Activated naive CD4-positive, alpha-beta T cell (primary cell): ENCODE results near the gene NUDT7.

Source experiments
- DNase-seq, 4 experiments: peaks; one replicate each; lab custom pipeline; 2025; lab: John Stamatoyannopoulos, UW

The NUDT7 gene

DNA sequence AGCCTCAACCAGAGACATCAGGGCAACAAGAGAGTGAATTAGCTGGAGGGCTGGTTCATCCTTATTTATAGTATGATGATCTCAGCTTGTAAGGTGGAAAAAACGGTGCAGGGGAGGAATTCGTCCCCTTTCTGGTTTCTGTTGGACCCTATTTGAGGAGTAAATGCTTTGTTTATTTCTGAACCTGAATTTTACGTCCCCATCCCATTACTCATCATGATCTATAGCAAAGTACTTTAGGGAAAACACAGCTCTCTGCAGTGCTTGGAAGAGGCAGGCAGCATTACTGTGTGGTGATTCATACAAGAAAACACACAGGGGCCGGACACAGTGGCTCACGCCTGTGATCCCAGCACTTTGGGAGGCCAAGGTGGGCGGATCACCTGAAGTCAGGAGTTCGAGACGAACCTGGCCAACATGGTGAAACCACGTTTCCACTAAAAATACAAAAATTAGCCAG is 58.1 kb downstream of the NUDT7 start:
- DNase-seq: no peak

DNA sequence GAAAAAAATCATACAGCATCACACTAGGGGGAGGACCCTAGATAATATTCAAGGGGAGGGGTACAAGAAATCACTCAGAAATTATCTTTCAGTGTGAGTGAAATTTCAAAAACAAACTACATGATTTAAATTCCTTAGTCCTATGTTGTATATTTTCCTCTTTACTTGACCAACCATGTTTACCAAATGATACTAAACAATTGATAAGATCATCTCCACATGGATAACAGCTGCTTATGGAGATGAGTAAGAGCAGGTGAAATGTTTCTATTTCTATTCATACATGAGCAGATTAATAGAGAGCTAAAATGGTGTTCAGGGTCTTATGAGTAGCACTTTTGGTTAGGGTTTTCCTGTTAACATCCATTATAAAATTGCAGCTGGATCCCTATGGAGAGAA is 58.8 kb downstream of the NUDT7 start:
- no peak for DNase-seq

DNA sequence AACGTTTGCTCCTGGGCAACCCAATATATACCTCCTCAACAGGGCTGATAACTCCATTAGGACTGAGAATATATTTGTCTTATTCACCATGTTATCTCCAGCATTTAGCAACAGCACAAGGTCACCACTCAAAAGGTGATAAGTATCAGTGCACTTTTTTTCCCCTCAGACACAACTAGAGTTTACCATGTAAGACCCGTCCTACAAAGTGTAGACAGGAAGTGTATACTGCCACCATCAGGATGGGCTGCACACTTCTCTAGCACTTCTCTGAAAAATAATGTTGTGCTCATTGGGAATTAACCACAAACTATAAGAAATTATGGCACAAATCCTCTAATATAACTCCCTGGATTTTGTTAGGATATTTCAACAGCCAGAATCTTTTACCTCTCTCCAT is 60.4 kb downstream of the NUDT7 start:
- DNase-seq: no peak

DNA sequence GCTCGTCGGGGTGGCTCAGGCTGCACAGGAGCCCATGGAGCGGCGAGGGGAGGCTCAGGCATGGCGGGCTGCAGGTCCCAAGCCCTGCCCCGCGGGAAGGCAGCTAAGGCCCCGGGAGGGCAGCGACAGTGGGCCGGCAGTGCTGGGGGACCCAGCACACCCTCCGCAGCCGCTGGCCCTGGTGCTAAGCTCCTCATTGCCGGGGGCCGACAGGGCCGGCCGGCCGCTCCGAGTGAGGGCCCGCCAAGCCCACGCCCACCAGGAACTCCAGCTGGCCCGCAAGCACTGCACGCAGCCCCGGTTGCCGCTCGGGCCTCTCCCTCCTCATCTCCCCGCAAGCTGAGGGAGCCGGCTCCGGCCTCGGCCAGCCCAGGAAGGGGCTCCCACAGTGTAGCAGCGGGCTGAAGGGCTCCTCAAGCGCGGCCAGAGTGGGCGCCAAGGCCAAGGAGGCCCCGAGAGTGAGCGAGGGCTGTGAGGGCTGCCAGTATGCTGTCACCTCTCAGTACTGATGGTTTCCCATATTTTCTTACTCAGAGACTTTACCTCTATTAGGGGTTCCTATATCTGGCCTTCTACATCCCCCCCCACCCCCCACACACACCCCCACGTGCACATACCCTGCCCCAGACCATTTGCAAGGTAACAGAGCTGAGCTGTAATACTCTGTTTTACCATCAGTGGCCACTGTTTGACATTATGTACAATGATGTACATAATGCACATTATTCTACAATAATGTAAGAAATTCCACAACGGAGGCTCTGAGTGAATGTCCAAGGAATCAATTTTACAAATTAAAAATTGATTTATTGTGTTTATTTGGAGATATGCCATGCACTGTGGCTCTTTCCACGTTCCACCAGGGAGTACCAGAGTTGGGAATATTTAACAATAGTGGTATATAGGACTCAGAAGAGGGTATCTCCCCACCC is 62.4 kb downstream of the NUDT7 start:
- DNase-seq: no peak

DNA sequence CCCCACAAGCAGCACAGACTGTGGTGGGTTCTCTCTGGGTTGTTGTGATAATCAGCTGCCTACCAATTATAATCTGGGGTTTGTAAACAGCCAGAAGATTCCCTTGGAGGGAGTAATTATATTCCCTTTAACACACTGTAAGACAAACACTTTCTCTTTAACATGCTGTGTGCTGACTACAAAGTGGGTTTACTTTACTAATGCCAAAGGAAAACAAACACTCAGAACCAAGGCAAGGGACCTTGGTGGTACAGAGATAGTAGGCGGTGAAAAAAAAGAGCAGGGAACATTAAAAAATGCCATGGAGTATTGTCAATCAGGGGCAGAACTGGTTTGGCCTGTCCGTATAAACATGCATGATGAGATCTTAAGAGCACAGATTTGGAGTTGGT is 63.1 kb downstream of the NUDT7 start:
- DNase-seq: no peak

DNA sequence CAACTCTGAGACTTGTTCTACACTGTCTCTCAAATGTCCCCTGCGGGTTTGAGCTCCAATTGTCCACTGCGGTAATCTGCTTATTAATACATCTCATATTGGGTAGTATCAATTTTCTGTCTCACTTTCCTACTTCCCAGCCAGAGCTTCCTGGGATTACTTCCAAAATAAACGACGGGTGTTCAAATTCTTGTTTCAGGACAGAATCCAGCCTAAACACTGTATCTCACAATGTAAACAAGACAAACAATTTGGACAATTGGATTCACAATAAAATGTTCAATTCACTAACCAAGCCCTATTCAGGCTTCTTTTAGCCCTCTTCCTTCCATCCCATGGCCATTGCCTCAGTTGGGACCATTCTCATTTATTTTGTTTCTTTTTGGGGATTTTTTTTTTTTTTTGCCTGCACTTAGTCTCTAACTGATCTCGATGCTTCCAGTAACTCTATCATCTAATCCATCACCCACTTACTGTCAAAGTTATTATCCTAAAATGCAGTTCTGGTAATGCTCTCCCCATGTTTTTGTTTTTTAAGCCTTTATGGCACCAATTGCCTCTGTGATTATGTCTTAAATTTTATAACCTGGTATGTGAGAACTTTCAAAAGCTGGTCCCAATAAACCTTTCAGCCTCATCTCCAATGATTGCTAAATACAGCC is 64.0 kb downstream of the NUDT7 start:
- DNase-seq: no peak

DNA sequence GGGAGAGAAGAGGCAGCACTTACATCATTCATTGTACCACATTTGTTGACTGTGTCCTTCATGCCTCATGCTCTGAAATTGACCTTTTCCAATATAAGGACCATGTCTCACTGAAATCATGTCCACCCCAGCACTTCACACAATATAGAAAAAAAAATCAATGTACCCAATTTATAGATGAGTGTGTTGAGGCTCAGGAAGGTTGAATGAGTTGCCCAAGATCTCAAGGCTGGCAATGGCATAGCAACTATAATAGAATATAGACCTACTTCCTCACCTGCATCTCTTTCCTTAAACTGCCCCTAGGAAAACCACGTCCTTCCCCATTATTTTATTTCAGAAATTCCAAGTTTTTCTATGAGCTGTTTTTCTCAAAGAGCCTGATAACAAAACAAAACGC is 65.1 kb downstream of the NUDT7 start:
- DNase-seq: no peak

DNA sequence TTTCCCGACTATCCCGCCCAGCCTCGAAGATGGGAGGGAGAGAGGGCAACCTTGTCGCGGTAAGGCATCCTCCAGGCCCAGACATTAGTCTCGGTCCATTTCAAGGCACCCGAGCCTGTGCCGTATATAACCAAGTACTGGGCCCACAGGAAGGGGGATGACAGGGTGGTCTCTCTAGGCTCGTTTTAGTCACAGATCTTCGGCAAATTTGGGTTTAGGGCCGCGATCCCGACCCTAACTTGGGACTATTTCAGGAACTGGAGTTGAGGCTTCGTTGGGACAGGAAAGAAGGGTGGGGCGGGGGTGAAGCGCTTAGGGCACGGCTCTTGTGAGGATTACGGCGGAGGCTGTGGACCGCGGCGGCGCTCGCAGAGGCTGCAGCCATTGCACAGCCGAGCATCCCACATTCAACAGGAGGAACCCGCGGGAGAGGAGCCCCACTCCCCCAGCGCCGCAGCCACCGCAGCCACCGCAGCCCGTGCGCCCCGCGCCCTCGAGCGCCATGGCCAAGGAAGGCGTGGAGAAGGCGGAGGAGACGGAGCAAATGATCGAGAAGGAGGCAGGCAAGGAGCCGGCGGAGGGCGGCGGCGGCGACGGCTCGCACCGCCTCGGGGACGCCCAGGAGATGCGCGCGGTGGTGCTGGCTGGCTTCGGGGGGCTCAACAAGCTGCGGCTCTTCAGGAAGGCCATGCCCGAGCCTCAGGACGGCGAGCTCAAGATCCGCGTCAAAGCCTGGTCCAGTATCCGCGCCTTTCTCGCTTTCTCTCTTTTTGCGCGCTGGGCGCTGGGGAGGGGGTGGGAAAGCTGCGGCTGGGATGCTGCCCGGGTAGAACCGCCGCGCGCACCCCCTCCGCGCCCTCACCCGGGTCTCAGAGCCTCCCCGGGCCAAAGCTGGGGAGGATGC is 66.1 kb downstream of the NUDT7 start, which contains the start of gene VAT1L:
Gene VAT1L, plus strand, starts transcription at position 384 of the 904 bp plus-strand sequence. Its CDS starts 119 bp downstream, at position 503.
- DNase-seq: no peak

DNA sequence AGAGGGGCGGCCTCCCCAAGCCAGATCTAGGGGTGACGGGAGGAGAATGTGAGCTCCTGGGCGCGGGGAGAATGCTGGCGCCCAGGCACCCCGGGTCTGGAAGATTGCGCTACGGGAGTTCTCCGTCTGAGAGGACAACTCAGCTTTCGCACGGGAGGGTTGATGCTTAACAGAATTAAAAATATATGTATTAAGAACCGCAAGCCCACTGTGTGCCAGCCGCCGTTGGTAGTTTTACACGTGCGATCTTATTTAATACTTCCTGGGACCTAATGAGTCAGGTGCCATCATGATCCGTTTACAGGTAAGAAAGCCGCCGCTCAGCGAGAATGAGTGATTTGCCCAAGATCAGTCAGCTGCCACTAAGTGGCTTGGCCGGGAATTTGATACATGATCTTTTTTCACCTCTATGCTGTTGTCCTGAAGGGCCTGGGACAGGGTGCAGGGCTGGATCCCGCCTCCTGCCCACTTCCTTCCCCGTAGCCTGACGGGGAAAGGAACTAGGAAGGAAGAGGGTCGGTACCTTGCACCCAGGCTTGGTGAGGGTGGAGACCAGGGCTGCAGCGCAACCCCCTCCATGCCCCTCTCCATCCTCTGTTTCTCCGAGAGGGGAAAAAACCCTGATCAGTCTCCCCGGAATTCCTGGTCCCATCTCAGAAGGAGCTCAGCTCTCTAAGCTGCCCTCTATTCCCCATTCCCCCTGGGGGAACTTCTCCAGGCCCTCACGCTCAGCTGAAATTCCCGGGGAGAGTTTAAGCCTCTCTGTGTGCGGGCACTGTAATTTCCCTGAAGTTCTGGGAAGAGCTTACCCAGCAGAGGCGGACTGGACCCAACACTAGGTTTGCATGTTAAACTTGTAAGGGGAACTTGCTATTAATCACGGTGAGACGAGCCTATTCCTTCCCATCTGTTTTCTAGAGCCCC is 67.0 kb downstream of the NUDT7 start:
- DNase-seq: no peak

DNA sequence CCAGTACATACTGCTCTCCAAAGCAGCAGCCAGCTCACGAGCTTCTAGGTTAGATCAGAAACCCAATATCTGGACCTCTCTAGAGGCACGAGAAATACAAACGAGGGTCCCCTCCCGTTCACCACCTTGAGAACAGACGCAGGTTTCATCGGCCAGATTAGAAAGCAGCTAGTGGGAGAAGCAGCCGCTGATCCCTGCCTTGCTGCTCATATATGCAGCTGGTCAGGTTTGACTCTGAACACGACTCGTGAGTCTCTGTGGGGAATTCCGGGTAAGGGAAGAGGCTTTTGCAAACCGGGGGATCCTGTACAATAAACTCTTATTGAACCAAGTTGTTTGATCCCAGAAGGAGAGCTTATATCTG is 67.7 kb downstream of the NUDT7 start:
- no peak for DNase-seq

DNA sequence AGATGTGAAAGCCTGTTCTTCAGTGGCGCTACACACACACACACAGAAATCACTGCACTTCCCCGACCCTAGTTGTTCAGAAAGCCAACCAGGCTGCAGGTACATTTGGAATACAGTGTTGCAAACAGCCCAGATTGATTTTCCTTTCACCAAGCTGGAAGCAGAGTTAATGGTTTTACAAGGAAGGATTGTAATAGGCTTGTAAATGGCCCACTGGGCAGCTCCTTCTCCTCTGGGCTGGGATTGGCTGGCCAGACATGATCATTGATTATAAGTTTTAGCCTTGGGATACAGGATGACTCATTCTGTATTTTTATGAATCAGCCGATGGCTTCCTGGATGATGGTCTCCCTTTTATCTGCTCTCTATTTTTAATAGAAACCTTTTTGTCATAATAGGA is 68.6 kb downstream of the NUDT7 start:
- DNase-seq: no peak
